C4-2B (cell line): Measurements from ENCODE around the gene COASY.

Source experiments
- H3K27ac ChIP-seq: fragments of 450-650 bp; 2 replicates; pipeline ENCODE4 v1.5.1; 2017
- ZFX ChIP-seq: fragments of 450-650 bp; IDR thresholded peaks from 2 replicates; pipeline ENCODE4 v1.6.1; 2017
- TF ChIP-seq, protein P1 (sequence below): fragments of 450-650 bp; conservative IDR thresholded peaks from 2 replicates; pipeline ENCODE4 v1.5.1; 2017; ENCODE audit warnings: mild to moderate bottlenecking

The COASY gene

DNA sequence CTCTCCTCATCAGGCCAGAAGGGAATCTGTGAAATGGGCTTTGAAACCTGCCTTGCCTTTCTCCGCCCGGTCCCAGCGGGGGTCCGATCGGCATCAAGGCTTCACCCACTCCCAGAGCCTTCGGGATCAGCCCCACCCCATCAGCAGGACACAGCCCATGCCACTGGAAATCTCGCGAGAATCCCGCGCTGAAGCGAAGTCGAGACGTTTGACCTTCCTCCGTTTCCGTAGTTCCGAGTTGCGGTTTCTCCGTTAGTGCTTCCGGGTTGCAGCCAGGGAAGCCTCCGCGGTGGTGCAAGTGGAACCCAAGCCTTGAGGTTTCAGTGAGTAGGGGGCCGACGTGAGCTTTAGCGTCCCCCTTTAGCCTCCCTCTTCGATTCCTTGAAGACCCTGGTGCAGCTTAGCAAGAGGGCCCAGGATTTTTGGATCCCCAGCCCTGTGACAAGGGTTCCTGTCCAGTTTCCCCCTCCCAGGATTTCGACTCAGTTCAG is at the start of gene COASY:
COASY (plus strand) TSS at position 252 of the 491 bp plus-strand sequence. CDS start 475 bp downstream, outside the sequence.
- H3K27ac ChIP-seq, result peak within 1 kb of the TSS; percentile 93
- no peak for TF ChIP-seq ZFX
- TF ChIP-seq, protein P1, sequence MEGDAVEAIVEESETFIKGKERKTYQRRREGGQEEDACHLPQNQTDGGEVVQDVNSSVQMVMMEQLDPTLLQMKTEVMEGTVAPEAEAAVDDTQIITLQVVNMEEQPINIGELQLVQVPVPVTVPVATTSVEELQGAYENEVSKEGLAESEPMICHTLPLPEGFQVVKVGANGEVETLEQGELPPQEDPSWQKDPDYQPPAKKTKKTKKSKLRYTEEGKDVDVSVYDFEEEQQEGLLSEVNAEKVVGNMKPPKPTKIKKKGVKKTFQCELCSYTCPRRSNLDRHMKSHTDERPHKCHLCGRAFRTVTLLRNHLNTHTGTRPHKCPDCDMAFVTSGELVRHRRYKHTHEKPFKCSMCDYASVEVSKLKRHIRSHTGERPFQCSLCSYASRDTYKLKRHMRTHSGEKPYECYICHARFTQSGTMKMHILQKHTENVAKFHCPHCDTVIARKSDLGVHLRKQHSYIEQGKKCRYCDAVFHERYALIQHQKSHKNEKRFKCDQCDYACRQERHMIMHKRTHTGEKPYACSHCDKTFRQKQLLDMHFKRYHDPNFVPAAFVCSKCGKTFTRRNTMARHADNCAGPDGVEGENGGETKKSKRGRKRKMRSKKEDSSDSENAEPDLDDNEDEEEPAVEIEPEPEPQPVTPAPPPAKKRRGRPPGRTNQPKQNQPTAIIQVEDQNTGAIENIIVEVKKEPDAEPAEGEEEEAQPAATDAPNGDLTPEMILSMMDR, result no peak

DNA sequence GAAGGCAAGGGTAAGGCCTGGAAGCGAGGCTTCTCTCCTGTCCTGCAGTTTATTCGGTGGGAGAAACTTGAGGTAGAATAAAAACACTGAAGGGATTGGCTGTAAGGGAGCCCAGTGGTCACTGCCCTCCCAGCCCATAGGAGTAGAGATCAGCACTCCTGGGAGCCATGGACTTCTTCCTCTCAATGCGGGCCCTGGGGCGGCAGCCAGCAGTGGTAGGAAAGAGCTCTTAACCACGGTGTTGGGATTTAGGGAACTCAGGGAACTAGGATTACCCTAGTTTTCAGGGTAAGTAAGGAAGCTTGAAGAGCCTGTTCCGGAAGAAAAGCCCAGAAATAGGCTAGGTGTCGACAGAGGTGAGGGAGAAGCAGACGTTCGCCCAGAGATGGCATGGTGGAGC is 49.7 kb upstream of the COASY start:
- TF ChIP-seq, protein P1, result no peak
- TF ChIP-seq ZFX, result no peak
- no peak overlapping the region for H3K27ac ChIP-seq

DNA sequence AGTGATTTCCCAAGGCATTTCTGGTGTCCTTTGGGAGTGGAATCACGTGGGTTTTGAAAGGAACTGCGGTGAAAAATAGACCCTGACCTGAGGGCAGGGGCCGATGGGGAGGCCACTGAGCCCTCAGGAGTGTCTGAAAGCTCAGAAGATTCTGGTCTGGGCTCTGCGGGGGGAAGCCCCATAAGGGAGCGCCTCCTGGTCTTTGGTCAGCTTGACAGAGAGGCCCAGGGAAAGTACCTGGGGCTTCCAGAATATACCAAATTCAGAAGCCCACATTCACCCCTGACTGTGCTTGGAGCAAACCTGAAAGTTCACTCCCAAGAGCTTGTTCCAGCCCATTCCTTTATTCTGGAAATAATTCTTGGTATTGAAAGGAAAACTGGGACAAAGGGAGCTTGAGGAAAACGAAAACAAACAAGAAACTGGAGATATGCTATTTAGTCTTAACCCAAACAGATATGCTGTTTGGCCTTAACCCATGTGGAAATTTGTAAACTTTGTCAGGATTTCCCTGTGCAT is 49.2 kb upstream of the COASY start:
- H3K27ac ChIP-seq, result no peak overlapping the region
- TF ChIP-seq, protein P1, result no peak
- TF ChIP-seq ZFX, result no peak

DNA sequence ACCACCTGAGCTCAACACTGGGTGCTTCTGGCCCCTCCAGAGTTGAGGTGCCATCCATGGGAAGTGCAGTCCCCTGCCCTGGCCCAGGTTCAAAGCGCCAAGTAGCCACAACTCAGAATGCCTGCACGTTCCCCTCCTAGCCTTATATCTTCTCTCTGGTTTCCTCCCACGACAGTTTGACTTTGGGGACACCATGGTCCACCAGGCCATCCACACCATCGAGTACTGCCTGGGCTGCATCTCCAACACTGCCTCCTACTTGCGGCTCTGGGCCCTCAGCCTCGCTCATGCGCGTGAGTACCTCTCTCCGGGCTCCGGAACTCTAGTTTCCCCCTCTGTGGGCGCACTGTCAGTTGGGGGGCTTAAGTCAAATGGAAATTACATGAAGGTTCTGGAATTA is 48.3 kb upstream of the COASY start:
- H3K27ac ChIP-seq, result no peak overlapping the region
- TF ChIP-seq ZFX, result no peak
- TF ChIP-seq, protein P1, result no peak

DNA sequence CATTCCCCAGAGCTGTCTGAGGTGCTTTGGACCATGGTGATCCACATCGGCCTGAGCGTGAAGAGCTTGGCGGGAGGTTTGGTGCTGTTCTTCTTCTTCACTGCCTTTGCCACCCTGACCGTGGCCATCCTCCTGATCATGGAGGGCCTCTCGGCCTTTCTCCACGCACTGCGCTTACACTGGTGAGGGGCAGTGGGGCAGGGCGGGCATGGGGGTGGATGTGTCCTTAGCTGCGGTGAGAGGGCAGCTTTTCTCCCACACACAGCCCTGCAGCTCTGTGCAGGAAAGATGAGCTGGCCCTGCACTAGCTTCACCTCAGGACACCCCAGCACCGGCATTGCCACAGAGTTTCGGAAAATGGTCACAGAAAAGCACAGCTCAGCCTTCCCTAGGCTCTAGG is 47.7 kb upstream of the COASY start:
- no peak overlapping the region for H3K27ac ChIP-seq
- TF ChIP-seq ZFX, result no peak
- TF ChIP-seq, protein P1, result no peak

DNA sequence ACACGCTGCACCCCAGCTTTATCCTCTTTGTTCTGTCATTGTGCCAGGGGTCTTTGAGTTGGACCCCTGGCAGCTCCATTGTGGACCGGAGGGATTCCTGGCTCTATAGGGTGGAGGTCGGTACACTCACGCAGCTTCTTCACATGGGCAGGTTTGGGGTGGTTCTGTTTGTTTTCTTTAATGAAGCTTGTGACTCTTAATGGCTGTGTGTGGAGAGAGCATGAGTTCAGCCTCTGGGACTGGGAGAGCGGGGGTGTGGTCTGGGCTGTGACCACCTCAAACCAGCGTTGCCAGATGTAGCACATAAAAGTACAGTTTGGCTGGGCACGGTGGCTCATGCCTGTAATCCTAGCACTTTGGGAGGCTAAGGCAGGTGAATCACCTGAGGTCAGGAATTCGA is 47.1 kb upstream of the COASY start:
- TF ChIP-seq, protein P1, result no peak
- TF ChIP-seq ZFX, result no peak
- H3K27ac ChIP-seq, result no peak overlapping the region

DNA sequence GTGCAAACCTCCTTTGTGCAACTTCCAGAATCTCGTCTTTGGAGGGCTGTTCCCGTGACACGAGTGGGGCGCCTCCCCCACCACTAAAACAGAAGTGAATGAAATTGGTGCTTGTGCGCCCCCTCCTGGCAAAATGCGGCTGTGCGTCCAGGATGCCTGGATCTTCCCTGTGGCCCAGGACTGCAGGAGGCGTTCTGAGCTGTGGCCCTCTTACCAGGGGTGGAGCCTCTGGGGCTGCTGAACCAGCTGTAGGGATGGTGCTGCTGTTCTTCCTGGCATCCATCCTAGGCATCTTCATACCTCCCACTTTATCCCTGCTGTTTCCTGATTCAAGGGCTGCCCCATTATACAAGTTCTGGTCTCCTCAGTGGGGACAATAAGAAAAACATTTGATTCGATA is 44.4 kb upstream of the COASY start:
- H3K27ac ChIP-seq, result no peak overlapping the region
- TF ChIP-seq, protein P1, result peak; percentile 98
- no peak for TF ChIP-seq ZFX
